ENCODE measurements around the gene MMP1. TPM values are rescaled to one million over a fixed set of nuclear protein-coding genes. Genes with fewer than 3 reads are reported as not detected.

The MMP1 gene
- total RNA-seq, 1 experiment from 2014 or later = 0.35 TPM

- DNase-seq (ENCODE audit: unreplicated experiment) = no peak
- intact Hi-C loops (cut with micrococcal nuclease) = no loop called here
- H3K27ac Mint-ChIP-seq (ENCODE audit: low read depth, unreplicated experiment) = no peak overlapping the region
- H3K4me3 Mint-ChIP-seq (ENCODE audit: unreplicated experiment) = no peak overlapping the region
- BruUV-seq (replicated peaks) = no TSS peak
- POLR2A ChIA-PET = no interaction called here
- H3K9me3 Mint-ChIP-seq (ENCODE audit: unreplicated experiment) = no peaks in the 10 kb centered on the region
- no peaks in the 10 kb centered on the region for H3K36me3 Mint-ChIP-seq (ENCODE audit: insufficient read depth, unreplicated experiment)
- CTCF ChIA-PET = no interaction called here
- TF ChIP-seq CTCF (IDR thresholded peaks at IDR 0.05; ENCODE audit: unreplicated experiment) = no peak
- H3K4me1 Mint-ChIP-seq (ENCODE audit: insufficient read depth, unreplicated experiment) = peaks cover 6% of the 10 kb centered on the region
- no peaks in the 10 kb centered on the region for H3K27me3 Mint-ChIP-seq (ENCODE audit: insufficient read depth, unreplicated experiment)
Observed at GRCh38 chr11:102767800-102768199, 30.2 kb downstream of the MMP1 start.

DNA sequence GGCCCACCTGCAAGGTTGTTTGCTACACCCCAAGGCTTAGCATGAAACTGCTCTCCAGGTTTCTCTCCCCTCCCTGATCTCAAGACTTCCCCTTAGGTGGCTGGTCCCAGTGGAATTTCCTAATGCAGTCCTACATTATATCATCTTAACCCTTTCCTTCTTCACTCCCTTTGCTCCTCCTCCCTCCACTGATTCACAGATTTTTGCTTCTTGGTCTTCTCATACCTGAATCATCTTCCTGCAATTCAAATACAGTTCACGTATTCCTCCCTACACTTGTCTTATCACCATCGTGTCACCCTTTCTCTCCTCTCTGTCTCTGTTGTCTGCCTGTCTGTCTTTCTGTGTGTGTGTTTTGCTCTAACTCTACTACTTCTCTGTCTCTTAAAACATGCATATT lies 34.5 kb downstream of the MMP1 start:
- Mint-ChIP-seq H3K36me3 (ENCODE audit: insufficient read depth, unreplicated experiment) (no peaks in the 10 kb centered on the region), H3K4me3 (ENCODE audit: unreplicated experiment) (no peak overlapping the region), H3K4me1 (ENCODE audit: insufficient read depth, unreplicated experiment) (peaks cover 19% of the 10 kb centered on the region), H3K9me3 (ENCODE audit: unreplicated experiment) (no peaks in the 10 kb centered on the region), H3K27ac (ENCODE audit: low read depth, unreplicated experiment) (no peak overlapping the region), H3K27me3 (ENCODE audit: insufficient read depth, unreplicated experiment) (no peaks in the 10 kb centered on the region)
- no TSS peak for BruUV-seq (replicated peaks)
- no peak for DNase-seq (ENCODE audit: unreplicated experiment)
- TF ChIP-seq CTCF (IDR thresholded peaks at IDR 0.05; ENCODE audit: unreplicated experiment) = no peak
- ChIA-PET CTCF (no interaction called here), POLR2A (interaction anchor here (0.6 kb wide), 1 partner anchor 569 kb away, joined by 3 read pairs; no protein-coding TSS in a partner anchor)
- intact Hi-C loops (cut with micrococcal nuclease) = no loop called here

DNA sequence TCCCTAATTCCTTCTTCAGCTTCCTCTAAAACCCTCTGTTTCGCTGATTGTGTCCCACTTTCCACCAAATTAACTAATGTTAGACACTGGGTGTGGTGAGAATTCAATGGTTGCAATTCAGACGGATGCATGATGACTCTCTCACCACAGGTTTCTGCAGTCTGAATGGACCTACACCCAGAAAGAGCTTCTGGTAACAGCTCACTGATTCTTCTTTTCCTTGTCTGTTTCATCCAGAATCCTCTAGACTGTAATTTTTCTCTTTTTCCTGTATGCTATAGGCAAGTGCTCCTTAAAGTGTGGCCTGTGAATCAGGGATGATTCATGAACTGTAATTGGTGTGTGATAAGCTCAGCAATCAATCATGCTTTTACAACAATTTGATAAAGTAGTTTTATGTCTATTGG lies 35.6 kb downstream of the MMP1 start:
- Mint-ChIP-seq H3K9me3 (ENCODE audit: unreplicated experiment) (no peaks in the 10 kb centered on the region), H3K36me3 (ENCODE audit: insufficient read depth, unreplicated experiment) (no peaks in the 10 kb centered on the region), H3K4me1 (ENCODE audit: insufficient read depth, unreplicated experiment) (peaks cover 22% of the 10 kb centered on the region), H3K27me3 (ENCODE audit: insufficient read depth, unreplicated experiment) (no peaks in the 10 kb centered on the region), H3K4me3 (ENCODE audit: unreplicated experiment) (no peak overlapping the region), H3K27ac (ENCODE audit: low read depth, unreplicated experiment) (no peak overlapping the region)
- no peak for DNase-seq (ENCODE audit: unreplicated experiment)
- ChIA-PET CTCF (interaction anchor here (0.7 to 1.8 kb wide), 5 partner anchors 18 to 179 kb away, joined by 3 to 5 read pairs (median 3); partner anchors contain the start of gene MMP10), POLR2A (interaction anchor here (0.6 to 1.5 kb wide), 6 partner anchors 10 to 186 kb away, joined by 3 read pairs; partner anchors contain the start of gene MMP1)
- intact Hi-C loops (cut with micrococcal nuclease) = no loop called here
- BruUV-seq (replicated peaks) = no TSS peak
- no peak for TF ChIP-seq CTCF (IDR thresholded peaks at IDR 0.05; ENCODE audit: unreplicated experiment)

- H3K27ac Mint-ChIP-seq (ENCODE audit: low read depth, unreplicated experiment) = no peak overlapping the region
- peaks cover 22% of the 10 kb centered on the region for H3K4me1 Mint-ChIP-seq (ENCODE audit: insufficient read depth, unreplicated experiment)
- CTCF ChIA-PET = interaction anchor here (0.7 to 1.8 kb wide), 7 partner anchors 22 to 287 kb away, joined by 3 to 5 read pairs (median 3); no protein-coding TSS in a partner anchor
- no peaks in the 10 kb centered on the region for H3K9me3 Mint-ChIP-seq (ENCODE audit: unreplicated experiment)
- H3K27me3 Mint-ChIP-seq (ENCODE audit: insufficient read depth, unreplicated experiment) = no peaks in the 10 kb centered on the region
- DNase-seq (ENCODE audit: unreplicated experiment) = no peak
- no peak overlapping the region for H3K4me3 Mint-ChIP-seq (ENCODE audit: unreplicated experiment)
- no peaks in the 10 kb centered on the region for H3K36me3 Mint-ChIP-seq (ENCODE audit: insufficient read depth, unreplicated experiment)
- intact Hi-C loops (cut with micrococcal nuclease) = no loop called here
- POLR2A ChIA-PET = interaction anchor here (0.6 to 2.1 kb wide), 7 partner anchors 11 to 187 kb away, joined by 3 to 11 read pairs (median 3); partner anchors contain the start of gene MMP1
- no peak for TF ChIP-seq CTCF (IDR thresholded peaks at IDR 0.05; ENCODE audit: unreplicated experiment)
- no TSS peak for BruUV-seq (replicated peaks)
Observed at GRCh38 chr11:102761646-102762238, 36.2 kb downstream of the MMP1 start.

All from MCF 10A (cell line).